Measurements from ENCODE around the gene PITPNC1.

DNA sequence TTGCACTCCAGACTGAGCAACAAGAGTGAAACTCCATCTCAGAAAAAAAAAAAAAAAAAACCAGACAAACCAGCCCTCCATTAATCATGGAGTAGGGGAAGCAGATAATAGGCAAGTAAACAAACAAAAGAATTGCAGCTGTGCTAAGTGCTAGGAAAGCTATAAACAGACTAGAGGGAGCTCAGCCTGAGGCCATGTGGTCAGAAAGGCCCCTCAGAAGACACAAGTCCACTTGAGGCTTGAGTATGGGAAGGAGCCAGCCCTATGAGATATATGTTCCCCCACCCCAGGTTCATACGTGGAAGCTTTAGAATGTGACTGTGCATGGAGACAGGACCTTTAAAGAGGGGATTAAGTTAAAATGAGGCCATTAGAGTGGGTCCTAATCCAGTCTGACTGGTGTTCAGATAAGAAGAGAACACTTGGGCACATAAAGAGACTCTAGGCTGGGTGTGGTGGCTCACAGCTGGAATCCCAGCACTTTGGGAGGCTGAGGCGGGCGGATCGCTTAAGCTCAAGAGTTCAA is 208.1 kb downstream of the PITPNC1 start:
- TF ChIP-seq, protein P1, sequence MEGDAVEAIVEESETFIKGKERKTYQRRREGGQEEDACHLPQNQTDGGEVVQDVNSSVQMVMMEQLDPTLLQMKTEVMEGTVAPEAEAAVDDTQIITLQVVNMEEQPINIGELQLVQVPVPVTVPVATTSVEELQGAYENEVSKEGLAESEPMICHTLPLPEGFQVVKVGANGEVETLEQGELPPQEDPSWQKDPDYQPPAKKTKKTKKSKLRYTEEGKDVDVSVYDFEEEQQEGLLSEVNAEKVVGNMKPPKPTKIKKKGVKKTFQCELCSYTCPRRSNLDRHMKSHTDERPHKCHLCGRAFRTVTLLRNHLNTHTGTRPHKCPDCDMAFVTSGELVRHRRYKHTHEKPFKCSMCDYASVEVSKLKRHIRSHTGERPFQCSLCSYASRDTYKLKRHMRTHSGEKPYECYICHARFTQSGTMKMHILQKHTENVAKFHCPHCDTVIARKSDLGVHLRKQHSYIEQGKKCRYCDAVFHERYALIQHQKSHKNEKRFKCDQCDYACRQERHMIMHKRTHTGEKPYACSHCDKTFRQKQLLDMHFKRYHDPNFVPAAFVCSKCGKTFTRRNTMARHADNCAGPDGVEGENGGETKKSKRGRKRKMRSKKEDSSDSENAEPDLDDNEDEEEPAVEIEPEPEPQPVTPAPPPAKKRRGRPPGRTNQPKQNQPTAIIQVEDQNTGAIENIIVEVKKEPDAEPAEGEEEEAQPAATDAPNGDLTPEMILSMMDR (IDR thresholded peaks at IDR 0.05) = no peak
- TF ChIP-seq POLR2AphosphoS5 (IDR thresholded peaks at IDR 0.05) = no peak
- TF ChIP-seq POLR2A (IDR thresholded peaks at IDR 0.05) = no peak

Measured in gastroesophageal sphincter (tissue), 3 donors.